HCT116 (cell line): ENCODE measurements around the gene CCNC.

Experiments used
- CEBPB ChIP-seq: IDR thresholded peaks from 2 replicates; pipeline ENCODE4 v1.6.1; 2012; ENCODE audit warnings: low read depth
- EZH2 ChIP-seq: fragments of 200-600 bp; sonication (generic); IDR thresholded peaks from 2 replicates; pipeline ENCODE4 v1.6.1; 2017; ENCODE audit warnings: antibody characterized with exemption, mixed run types
- EZH2phosphoT487 ChIP-seq: fragments of 200-600 bp; IDR thresholded peaks from 2 replicates; pipeline ENCODE4 v1.6.1; 2018; ENCODE audit warnings: antibody characterized with exemption, borderline replicate concordance
- FOSL1 ChIP-seq: IDR thresholded peaks from 2 replicates; pipeline ENCODE4 v1.6.1; 2012; ENCODE audit warnings: low read depth
- JUND ChIP-seq: IDR thresholded peaks from 2 replicates; pipeline ENCODE4 v1.6.1; 2012
- MAX ChIP-seq: IDR thresholded peaks from 2 replicates; pipeline ENCODE4 v1.6.1; 2012
- POLR2A ChIP-seq: IDR thresholded peaks from 2 replicates; pipeline ENCODE4 v1.7.0; 2011; ENCODE audit warnings: borderline replicate concordance; ENCODE audit not compliant: insufficient read depth, insufficient read length; ENCODE audit errors: extremely low read depth
- POLR2AphosphoS5 ChIP-seq: IDR thresholded peaks from 2 replicates; pipeline ENCODE4 v1.6.1; 2011; ENCODE audit warnings: mild to moderate bottlenecking, low read depth, low read length, moderate library complexity
- RAD21 ChIP-seq: IDR thresholded peaks from 2 replicates; pipeline ENCODE4 v1.6.1; 2012; ENCODE audit warnings: low read depth, mild to moderate bottlenecking
- SIN3A ChIP-seq: IDR thresholded peaks from 2 replicates; pipeline ENCODE4 v1.6.1; 2012; ENCODE audit warnings: low read depth
- SRF ChIP-seq: IDR thresholded peaks from 2 replicates; pipeline ENCODE4 v1.6.1; 2012; ENCODE audit warnings: low read depth
- ZBTB33 ChIP-seq: IDR thresholded peaks from 2 replicates; pipeline ENCODE4 v1.6.1; 2011; ENCODE audit warnings: mild to moderate bottlenecking, low read length, moderate library complexity; ENCODE audit not compliant: insufficient replicate concordance; ENCODE audit errors: extremely low read depth
- TF ChIP-seq, protein P1 (sequence below), 3 experiments: fragments of 200-600 bp in 1 of 3; sonication (generic) in 1 of 3; IDR thresholded peaks in 2 of 3; conservative IDR thresholded peaks in 1 of 3; 2 replicates each; pipeline ENCODE4 v1.5.1; 2012 to 2017; ENCODE audit warnings: low read depth in 2 of 3, low read length in 2 of 3, antibody characterized with exemption in 1 of 3, borderline replicate concordance in 1 of 3, control low read depth in 1 of 3, mild to moderate bottlenecking in 1 of 3, mixed read lengths in 1 of 3, mixed run types in 1 of 3, moderate library complexity in 1 of 3; ENCODE audit not compliant: insufficient read depth in 1 of 3
- TF ChIP-seq, protein P2 (sequence below): IDR thresholded peaks from 2 replicates; pipeline ENCODE4 v1.6.1; 2012; ENCODE audit warnings: low read depth

DNA sequence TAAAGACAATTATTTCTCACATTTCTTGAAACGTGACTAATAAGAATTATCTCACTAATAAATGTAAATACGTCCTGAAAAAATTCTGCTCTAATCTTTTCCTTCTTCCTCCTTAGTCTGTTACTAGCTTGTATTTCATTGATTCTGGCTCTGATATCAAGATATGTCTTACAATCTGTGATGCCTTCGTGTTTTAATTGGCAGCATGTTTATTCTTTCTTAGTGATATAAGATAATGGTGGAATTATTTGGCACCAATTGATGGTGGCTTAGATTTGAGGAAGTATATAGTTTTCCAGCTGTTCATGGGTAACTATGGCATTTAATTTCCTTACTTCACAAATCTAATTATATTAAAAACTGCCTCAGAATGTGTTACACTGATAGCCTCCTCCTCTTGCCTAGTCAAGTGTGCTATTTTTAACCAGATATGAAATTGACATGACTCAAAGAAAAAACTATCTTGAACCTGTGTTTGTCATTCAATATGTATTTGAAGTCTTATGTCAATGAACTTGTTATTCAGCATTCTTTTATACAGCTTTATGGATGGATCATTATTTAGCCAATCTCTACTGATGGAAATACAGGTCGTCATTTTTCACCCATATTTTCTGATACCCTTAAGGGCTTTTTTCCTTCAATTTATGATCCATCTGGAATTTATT is 5.3 kb downstream of the CCNC start:
- TF ChIP-seq, protein P1, sequence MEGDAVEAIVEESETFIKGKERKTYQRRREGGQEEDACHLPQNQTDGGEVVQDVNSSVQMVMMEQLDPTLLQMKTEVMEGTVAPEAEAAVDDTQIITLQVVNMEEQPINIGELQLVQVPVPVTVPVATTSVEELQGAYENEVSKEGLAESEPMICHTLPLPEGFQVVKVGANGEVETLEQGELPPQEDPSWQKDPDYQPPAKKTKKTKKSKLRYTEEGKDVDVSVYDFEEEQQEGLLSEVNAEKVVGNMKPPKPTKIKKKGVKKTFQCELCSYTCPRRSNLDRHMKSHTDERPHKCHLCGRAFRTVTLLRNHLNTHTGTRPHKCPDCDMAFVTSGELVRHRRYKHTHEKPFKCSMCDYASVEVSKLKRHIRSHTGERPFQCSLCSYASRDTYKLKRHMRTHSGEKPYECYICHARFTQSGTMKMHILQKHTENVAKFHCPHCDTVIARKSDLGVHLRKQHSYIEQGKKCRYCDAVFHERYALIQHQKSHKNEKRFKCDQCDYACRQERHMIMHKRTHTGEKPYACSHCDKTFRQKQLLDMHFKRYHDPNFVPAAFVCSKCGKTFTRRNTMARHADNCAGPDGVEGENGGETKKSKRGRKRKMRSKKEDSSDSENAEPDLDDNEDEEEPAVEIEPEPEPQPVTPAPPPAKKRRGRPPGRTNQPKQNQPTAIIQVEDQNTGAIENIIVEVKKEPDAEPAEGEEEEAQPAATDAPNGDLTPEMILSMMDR (IDR thresholded peaks at IDR 0.05 in 2 of 3, conservative IDR thresholded peaks at IDR 0.05 in 1 of 3; ENCODE audit: borderline replicate concordance in 1 of 3, insufficient read depth in 1 of 3, low read depth in 2 of 3, low read length in 2 of 3): no peak
- no peak for TF ChIP-seq POLR2AphosphoS5
- TF ChIP-seq, protein P2, sequence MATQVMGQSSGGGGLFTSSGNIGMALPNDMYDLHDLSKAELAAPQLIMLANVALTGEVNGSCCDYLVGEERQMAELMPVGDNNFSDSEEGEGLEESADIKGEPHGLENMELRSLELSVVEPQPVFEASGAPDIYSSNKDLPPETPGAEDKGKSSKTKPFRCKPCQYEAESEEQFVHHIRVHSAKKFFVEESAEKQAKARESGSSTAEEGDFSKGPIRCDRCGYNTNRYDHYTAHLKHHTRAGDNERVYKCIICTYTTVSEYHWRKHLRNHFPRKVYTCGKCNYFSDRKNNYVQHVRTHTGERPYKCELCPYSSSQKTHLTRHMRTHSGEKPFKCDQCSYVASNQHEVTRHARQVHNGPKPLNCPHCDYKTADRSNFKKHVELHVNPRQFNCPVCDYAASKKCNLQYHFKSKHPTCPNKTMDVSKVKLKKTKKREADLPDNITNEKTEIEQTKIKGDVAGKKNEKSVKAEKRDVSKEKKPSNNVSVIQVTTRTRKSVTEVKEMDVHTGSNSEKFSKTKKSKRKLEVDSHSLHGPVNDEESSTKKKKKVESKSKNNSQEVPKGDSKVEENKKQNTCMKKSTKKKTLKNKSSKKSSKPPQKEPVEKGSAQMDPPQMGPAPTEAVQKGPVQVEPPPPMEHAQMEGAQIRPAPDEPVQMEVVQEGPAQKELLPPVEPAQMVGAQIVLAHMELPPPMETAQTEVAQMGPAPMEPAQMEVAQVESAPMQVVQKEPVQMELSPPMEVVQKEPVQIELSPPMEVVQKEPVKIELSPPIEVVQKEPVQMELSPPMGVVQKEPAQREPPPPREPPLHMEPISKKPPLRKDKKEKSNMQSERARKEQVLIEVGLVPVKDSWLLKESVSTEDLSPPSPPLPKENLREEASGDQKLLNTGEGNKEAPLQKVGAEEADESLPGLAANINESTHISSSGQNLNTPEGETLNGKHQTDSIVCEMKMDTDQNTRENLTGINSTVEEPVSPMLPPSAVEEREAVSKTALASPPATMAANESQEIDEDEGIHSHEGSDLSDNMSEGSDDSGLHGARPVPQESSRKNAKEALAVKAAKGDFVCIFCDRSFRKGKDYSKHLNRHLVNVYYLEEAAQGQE: no peak
- TF ChIP-seq POLR2A: no peak
- TF ChIP-seq EZH2: no peak
- no peak for TF ChIP-seq CEBPB
- TF ChIP-seq EZH2phosphoT487: no peak
- TF ChIP-seq SIN3A: no peak
- no peak for TF ChIP-seq ZBTB33
- TF ChIP-seq MAX: no peak
- TF ChIP-seq RAD21: no peak
- no peak for TF ChIP-seq FOSL1
- TF ChIP-seq JUND: no peak
- no peak for TF ChIP-seq SRF
